Smooth muscle cell (in vitro differentiated cells): ENCODE results near the gene JARID2. TPM values are rescaled to one million over a fixed set of nuclear protein-coding genes. Genes with fewer than 3 reads are reported as not detected.

Source experiments
- DNase-seq: peaks from one replicate; lab custom pipeline; 2025; ENCODE audit not compliant: unreplicated experiment; lab: John Stamatoyannopoulos, UW
- H2AFZ ChIP-seq: fragments of 200-600 bp; sonication (generic); 2 replicates; pipeline ENCODE4 v1.6.0; 2016; ENCODE audit warnings: antibody characterized with exemption, low read depth, mild to moderate bottlenecking
- H3F3A ChIP-seq: fragments of 200-600 bp; sonication (generic); 2 replicates; pipeline ENCODE4 v1.6.0; 2017; ENCODE audit warnings: antibody characterized with exemption, low read depth
- H3K27ac ChIP-seq: fragments of 200-600 bp; sonication (generic); 2 replicates; pipeline ENCODE4 v1.5.1; 2016; ENCODE audit warnings: low read depth, mild to moderate bottlenecking
- H3K27me3 ChIP-seq: fragments of 200-600 bp; sonication (generic); 2 replicates; pipeline ENCODE4 v1.6.1; 2016; ENCODE audit warnings: low read depth, mild to moderate bottlenecking
- H3K36me3 ChIP-seq: fragments of 200-600 bp; sonication (generic); 2 replicates; pipeline ENCODE4 v1.5.1; 2016; ENCODE audit warnings: low read depth
- H3K4me1 ChIP-seq: fragments of 200-600 bp; sonication (generic); 2 replicates; pipeline ENCODE4 v1.5.1; 2016; ENCODE audit warnings: low read depth
- H3K4me2 ChIP-seq: fragments of 200-600 bp; sonication (generic); 2 replicates; pipeline ENCODE4 v1.6.0; 2016; ENCODE audit warnings: mild to moderate bottlenecking
- H3K4me3 ChIP-seq: fragments of 200-600 bp; sonication (generic); 2 replicates; pipeline ENCODE4 v1.5.1; 2016; ENCODE audit warnings: mild to moderate bottlenecking
- H3K79me2 ChIP-seq: fragments of 200-600 bp; sonication (generic); 2 replicates; pipeline ENCODE4 v1.6.0; 2016; ENCODE audit warnings: low read depth, mild to moderate bottlenecking
- H3K9ac ChIP-seq: fragments of 200-600 bp; sonication (generic); 2 replicates; pipeline ENCODE4 v1.6.0; 2016; ENCODE audit warnings: low read depth
- H3K9me3 ChIP-seq: fragments of 200-600 bp; sonication (generic); replicated peaks from 2 replicates; pipeline ENCODE4 v1.5.1; 2016; ENCODE audit warnings: low read depth
- H4K20me1 ChIP-seq: fragments of 200-600 bp; sonication (generic); 2 replicates; pipeline ENCODE4 v1.6.0; 2016; ENCODE audit warnings: low read depth
- WGBS: methylation state at CpG from one replicate; pipeline ENCODE4 v1.1.7; 2016; ENCODE audit warnings: low lambda C conversion rate; 5-methylcytosine and 5-hydroxymethylcytosine counted together
- polyA plus RNA-seq: library from polyadenylated mRNA; unstranded; fragments of >200 nt; fragmentation: Nextera tagmentation; extraction: Ambion mirVana; gene quantifications from 2 replicates; pipeline ENCODE4 v1.2.1, GENCODE V29; 2016
- total RNA-seq: library from RNA; depleted of rRNA; stranded (reverse); fragments of >200 nt; gene quantifications from 2 replicates; pipeline ENCODE4 v1.2.3, GENCODE V29; 2014
- TF ChIP-seq, protein P1 (sequence below): fragments of 200-600 bp; sonication (generic); IDR thresholded peaks from 2 replicates; pipeline ENCODE4 v1.5.1; 2017; ENCODE audit warnings: borderline replicate concordance, mild to moderate bottlenecking, antibody characterized with exemption; ENCODE audit not compliant: insufficient read depth, poor library complexity, severe bottlenecking

Gene JARID2
- total and polyA plus RNA-seq, 2 experiments from 2014 or later: 5.2 to 10.2 TPM

DNA sequence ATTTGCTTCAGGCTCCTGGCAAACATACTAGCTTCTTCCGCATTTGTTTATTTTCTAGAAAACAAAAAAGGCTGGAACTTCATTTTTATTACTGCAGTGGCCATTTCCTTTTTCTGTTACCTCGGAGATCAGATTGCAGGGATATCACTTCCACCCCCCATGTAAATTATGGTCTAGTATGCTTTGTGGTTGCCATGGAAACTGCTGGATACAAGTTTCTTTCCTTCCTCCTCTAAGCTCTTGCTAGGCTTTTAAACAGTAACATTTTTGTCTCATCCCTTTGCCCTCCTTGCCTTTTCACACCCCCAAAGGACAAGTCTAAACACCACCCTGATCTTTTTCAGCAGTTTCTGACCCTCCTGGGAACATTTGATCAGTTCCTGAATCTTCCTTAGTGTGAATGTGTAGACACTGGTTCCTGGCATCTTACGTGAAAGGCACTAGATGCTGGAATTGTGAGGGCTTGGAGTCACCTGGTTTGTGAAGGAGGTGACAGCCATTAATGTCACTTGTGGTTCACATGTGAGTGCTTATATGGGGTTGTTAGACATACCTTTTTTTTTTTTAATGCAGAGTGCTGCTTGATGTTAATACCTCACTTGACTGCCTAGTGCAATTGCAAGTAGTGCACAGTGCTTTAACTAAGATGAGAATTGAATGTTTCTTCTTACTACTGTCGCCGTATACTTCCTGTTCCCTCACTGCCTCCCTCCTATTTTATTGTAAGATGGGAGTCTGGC, 181.6 kb downstream of the JARID2 start:
- peaks cover 7% of the 10 kb centered on the region for H3K79me2 ChIP-seq
- peaks cover 94% of the 10 kb centered on the region for H4K20me1 ChIP-seq
- H3K9me3 ChIP-seq: no peaks in the 10 kb centered on the region
- H3K27me3 ChIP-seq: no peaks in the 10 kb centered on the region
- no peak overlapping the region for H3K27ac ChIP-seq
- no peaks in the 10 kb centered on the region for H3K36me3 ChIP-seq
- no peak overlapping the region for H3K4me2 ChIP-seq
- no peak overlapping the region for H2AFZ ChIP-seq
- H3F3A ChIP-seq: no peaks in the 10 kb centered on the region
- DNase-seq: no peak
- TF ChIP-seq, protein P1, sequence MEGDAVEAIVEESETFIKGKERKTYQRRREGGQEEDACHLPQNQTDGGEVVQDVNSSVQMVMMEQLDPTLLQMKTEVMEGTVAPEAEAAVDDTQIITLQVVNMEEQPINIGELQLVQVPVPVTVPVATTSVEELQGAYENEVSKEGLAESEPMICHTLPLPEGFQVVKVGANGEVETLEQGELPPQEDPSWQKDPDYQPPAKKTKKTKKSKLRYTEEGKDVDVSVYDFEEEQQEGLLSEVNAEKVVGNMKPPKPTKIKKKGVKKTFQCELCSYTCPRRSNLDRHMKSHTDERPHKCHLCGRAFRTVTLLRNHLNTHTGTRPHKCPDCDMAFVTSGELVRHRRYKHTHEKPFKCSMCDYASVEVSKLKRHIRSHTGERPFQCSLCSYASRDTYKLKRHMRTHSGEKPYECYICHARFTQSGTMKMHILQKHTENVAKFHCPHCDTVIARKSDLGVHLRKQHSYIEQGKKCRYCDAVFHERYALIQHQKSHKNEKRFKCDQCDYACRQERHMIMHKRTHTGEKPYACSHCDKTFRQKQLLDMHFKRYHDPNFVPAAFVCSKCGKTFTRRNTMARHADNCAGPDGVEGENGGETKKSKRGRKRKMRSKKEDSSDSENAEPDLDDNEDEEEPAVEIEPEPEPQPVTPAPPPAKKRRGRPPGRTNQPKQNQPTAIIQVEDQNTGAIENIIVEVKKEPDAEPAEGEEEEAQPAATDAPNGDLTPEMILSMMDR: no peak
- WGBS: 88% methylated on average over 5 of the region's 5 CpGs
- H3K4me1 ChIP-seq: peaks cover 36% of the 10 kb centered on the region
- no peak overlapping the region for H3K4me3 ChIP-seq
- H3K9ac ChIP-seq: no peak overlapping the region

DNA sequence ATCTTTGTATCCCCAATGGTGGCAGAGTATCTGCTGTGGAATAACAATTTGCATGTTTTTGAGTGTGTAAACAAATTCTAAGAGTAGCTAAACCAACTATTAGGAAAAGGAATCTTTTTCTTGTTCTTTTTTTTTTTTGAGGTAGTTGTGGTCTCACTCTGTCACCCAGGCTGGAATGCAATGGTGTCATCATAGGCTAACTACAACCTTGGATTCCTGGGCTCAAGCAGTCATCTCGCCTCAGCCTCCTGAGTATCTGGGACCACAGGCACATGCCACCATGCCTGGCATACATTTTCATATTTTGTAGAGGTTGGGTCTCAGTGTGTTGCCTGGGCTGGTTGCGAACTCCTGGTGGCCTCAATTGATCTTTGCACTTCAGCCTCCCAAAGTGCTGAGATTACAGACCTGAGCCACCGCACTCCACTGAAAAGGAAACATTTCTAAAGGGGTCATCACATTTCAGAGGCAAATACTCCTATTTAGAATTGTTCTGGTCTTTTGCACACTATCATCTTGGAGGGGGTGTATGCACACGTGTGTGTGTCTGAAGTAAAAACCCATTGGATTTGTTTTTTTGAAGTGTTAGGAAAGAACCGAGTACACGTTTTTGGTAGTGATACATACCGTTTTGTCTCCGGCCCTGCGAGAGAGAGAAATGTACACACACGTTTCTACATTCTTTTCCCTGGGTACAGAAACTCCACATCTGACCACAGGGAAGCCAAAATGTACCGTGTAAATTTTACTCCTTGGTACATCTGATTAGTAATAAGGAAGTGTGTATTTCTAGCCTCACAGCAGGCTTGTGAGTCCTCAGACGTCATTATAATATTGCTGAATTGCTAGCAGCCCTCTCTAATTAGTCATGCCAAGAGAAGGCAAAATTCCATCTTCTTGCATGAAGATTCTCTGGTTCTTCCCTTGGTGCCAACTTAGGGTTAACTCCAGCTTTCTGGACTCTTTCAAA, 183.6 kb downstream of the JARID2 start:
- TF ChIP-seq, protein P1: no peak
- 71% methylated on average over 12 of the region's 12 CpGs for WGBS
- no peak for DNase-seq
- Histone ChIP-seq H2AFZ (no peak overlapping the region), H4K20me1 (peaks cover 97% of the 10 kb centered on the region), H3K27me3 (no peaks in the 10 kb centered on the region), H3K9ac (no peak overlapping the region), H3K36me3 (no peaks in the 10 kb centered on the region), H3K4me3 (no peak overlapping the region), H3F3A (no peaks in the 10 kb centered on the region), H3K4me2 (peak overlapping the region; percentile 34), H3K4me1 (peaks cover 41% of the 10 kb centered on the region), H3K27ac (peak overlapping the region; percentile 53), H3K79me2 (peaks cover 10% of the 10 kb centered on the region), H3K9me3 (no peaks in the 10 kb centered on the region)

DNA sequence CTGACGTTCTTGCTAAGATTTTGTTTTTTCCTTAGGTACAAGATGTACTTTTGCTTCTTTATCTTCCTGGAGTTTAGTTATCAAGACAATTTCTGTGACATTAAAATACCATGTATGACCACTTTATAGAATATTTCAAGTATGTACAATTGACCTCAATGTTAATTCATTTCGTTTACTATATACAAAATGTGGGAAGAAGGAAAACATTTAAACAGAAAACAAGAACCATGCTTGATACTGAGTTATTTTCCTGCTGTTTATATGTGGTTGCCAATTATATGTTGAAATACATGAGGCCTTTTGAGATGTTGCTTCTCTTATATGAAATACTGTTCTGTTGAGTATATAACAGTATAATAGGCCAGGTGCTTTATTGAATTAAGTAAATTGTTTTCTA, 184.3 kb downstream of the JARID2 start:
- peak overlapping the region; percentile 53 for H3K27ac ChIP-seq
- no peaks in the 10 kb centered on the region for H3K36me3 ChIP-seq
- no peaks in the 10 kb centered on the region for H3F3A ChIP-seq
- H3K9ac ChIP-seq: no peak overlapping the region
- peak overlapping the region; percentile 34 for H3K4me2 ChIP-seq
- H3K4me3 ChIP-seq: no peak overlapping the region
- no peaks in the 10 kb centered on the region for H3K9me3 ChIP-seq
- 68% methylated on average over 2 of the region's 2 CpGs for WGBS
- H2AFZ ChIP-seq: no peak overlapping the region
- no peak for DNase-seq
- H3K4me1 ChIP-seq: peaks cover 41% of the 10 kb centered on the region
- peaks cover 97% of the 10 kb centered on the region for H4K20me1 ChIP-seq
- H3K27me3 ChIP-seq: no peaks in the 10 kb centered on the region
- H3K79me2 ChIP-seq: peaks cover 18% of the 10 kb centered on the region
- TF ChIP-seq, protein P1: no peak
